Measurements from ENCODE around the gene SMURF2.
A peak's percentile ranks its signal among the peaks of the same experiment; 100 is the strongest.
"Not testable (repeated sequence)": the region's sequence is repeated elsewhere in the genome, so short reads cannot be mapped to it uniquely, and the experiment has no call there.

The SMURF2 gene

GRCh38 chr17:64667807-64668721 lies 6.0 kb upstream of the SMURF2 start:
- not testable (repeated sequence) for H3K4me3 ChIP-seq (ENCODE audit: low read depth, low read length)

- H3K4me3 ChIP-seq (ENCODE audit: low read depth, low read length), result not testable (repeated sequence)
These were observed 2.3 kb upstream of the SMURF2 start for GRCh38 chr17:64664299-64664981.

GRCh38 chr17:64663836-64664235 lies 1.7 kb upstream of the SMURF2 start:
- not testable (repeated sequence) for H3K4me3 ChIP-seq (ENCODE audit: low read depth, low read length)

GRCh38 chr17:64662774-64663367 lies 764 bp upstream of the SMURF2 start:
- H3K4me3 ChIP-seq (ENCODE audit: low read depth, low read length), result peak overlapping the region; percentile 50

GRCh38 chr17:64661726-64661975 lies 456 bp downstream of the SMURF2 start:
- H3K4me3 ChIP-seq (ENCODE audit: low read depth, low read length), result peak overlapping the region; percentile 67

GRCh38 chr17:64660978-64661725 lies 955 bp downstream of the SMURF2 start:
- peak overlapping the region; percentile 67 for H3K4me3 ChIP-seq (ENCODE audit: low read depth, low read length)

- H3K4me3 ChIP-seq (ENCODE audit: low read depth, low read length), result peak overlapping the region; percentile 67
These were observed 1.7 kb downstream of the SMURF2 start for GRCh38 chr17:64660195-64660977.

- H3K4me3 ChIP-seq (ENCODE audit: low read depth, low read length), result no peak overlapping the region
These were observed 3.2 kb downstream of the SMURF2 start for GRCh38 chr17:64658931-64659330.

GRCh38 chr17:64657610-64658125 lies 4.4 kb downstream of the SMURF2 start:
- no peak overlapping the region for H3K4me3 ChIP-seq (ENCODE audit: low read depth, low read length)

GRCh38 chr17:64655704-64656103 lies 6.4 kb downstream of the SMURF2 start:
- no peak overlapping the region for H3K4me3 ChIP-seq (ENCODE audit: low read depth, low read length)

GRCh38 chr17:64653985-64654355 lies 8.1 kb downstream of the SMURF2 start:
- no peak overlapping the region for H3K4me3 ChIP-seq (ENCODE audit: low read depth, low read length)

GRCh38 chr17:64653325-64653984 lies 8.7 kb downstream of the SMURF2 start:
- no peak overlapping the region for H3K4me3 ChIP-seq (ENCODE audit: low read depth, low read length)

- H3K4me3 ChIP-seq (ENCODE audit: low read depth, low read length), result no peak overlapping the region
These were observed 10.2 kb downstream of the SMURF2 start for GRCh38 chr17:64651889-64652288.

- no peak overlapping the region for H3K4me3 ChIP-seq (ENCODE audit: low read depth, low read length)
These were observed 13.9 kb downstream of the SMURF2 start for GRCh38 chr17:64648234-64648633.

- no peak overlapping the region for H3K4me3 ChIP-seq (ENCODE audit: low read depth, low read length)
These were observed 14.3 kb downstream of the SMURF2 start for GRCh38 chr17:64647817-64648216.

- H3K4me3 ChIP-seq (ENCODE audit: low read depth, low read length), result no peak overlapping the region
These were observed 22.6 kb downstream of the SMURF2 start for GRCh38 chr17:64639516-64639915.

- no peak overlapping the region for H3K4me3 ChIP-seq (ENCODE audit: low read depth, low read length)
These were observed 23.4 kb downstream of the SMURF2 start for GRCh38 chr17:64638552-64639203.

GRCh38 chr17:64635647-64636305 lies 26.3 kb downstream of the SMURF2 start:
- H3K4me3 ChIP-seq (ENCODE audit: low read depth, low read length), result no peak overlapping the region

- no peak overlapping the region for H3K4me3 ChIP-seq (ENCODE audit: low read depth, low read length)
These were observed 27.9 kb downstream of the SMURF2 start for GRCh38 chr17:64634218-64634617.
